ENCODE measurements around the gene KISS1.

GRCh38 chr1:204176049-204176448 is 20.2 kb downstream of the KISS1 start:
- TF ChIP-seq CTCF (IDR thresholded peaks at IDR 0.05) (no peak), POLR2A (IDR thresholded peaks at IDR 0.05) (no peak)

Measured in vagina (tissue), 2 donors.